CD4-positive, alpha-beta T cell (primary cell): ENCODE results near the gene TLR2. TPM values are rescaled to one million over a fixed set of nuclear protein-coding genes. Genes with fewer than 3 reads are reported as not detected.
A peak's percentile ranks its signal among the peaks of the same experiment; 100 is the strongest.

Experiments used
- ATAC-seq: fragments of 200-7000 bp; cut with Tn5 transposase; one replicate; pipeline ENCODE4 v1.10.0; 2022; ENCODE audit warnings: mild to moderate bottlenecking; ENCODE audit not compliant: poor library complexity
- CTCF ChIA-PET: fragments of 350-600 bp; sonication (Branson Sonifier 250); formaldehyde crosslinking; loops from one replicate; lab custom pipeline; 2021; ENCODE audit warnings: antibody characterized with exemption, inconsistent platforms; lab: Charles Lee
- POLR2A ChIA-PET: fragments of 350-600 bp; sonication (Branson Sonifier 250); formaldehyde crosslinking; loops from one replicate; lab custom pipeline; 2021; ENCODE audit warnings: antibody characterized with exemption, inconsistent platforms; lab: Charles Lee
- DNase-seq, 14 experiments: peaks; one replicate each; pipeline ENCODE4 v3.0.0-alpha.2; 2013 to 2020; ENCODE audit warnings: mixed read lengths in 2 of 14
- H3K27ac ChIP-seq, 2 donors: one replicate each; pipeline versions ENCODE4 v1.5.1 to v1.7.0; 2013; ENCODE audit warnings: low read length in 2 of 2, low read depth in 1 of 2, mild to moderate bottlenecking in 1 of 2
- H3K27me3 ChIP-seq, 2 experiments: 1 replicate in 1 of 2; 2 replicates in 1 of 2; pipeline versions ENCODE4 v1.6.1 to v1.7.0; 2013; ENCODE audit warnings: low read length in 2 of 2, control low read depth in 1 of 2, mild to moderate bottlenecking in 1 of 2, moderate library complexity in 1 of 2; ENCODE audit not compliant: insufficient read depth in 2 of 2, control insufficient read depth in 1 of 2
- H3K36me3 ChIP-seq: one replicate; pipeline ENCODE4 v1.6.1; 2013; ENCODE audit warnings: low read length, control low read depth; ENCODE audit not compliant: insufficient read depth
- H3K4me1 ChIP-seq: one replicate; pipeline ENCODE4 v1.6.1; 2013; ENCODE audit warnings: low read length, control low read depth; ENCODE audit not compliant: insufficient read depth
- H3K4me3 ChIP-seq: one replicate; pipeline ENCODE4 v1.5.1; 2013; ENCODE audit warnings: mild to moderate bottlenecking, low read length, moderate library complexity
- H3K9me3 ChIP-seq, 2 experiments: 1 replicate in 1 of 2; 2 replicates in 1 of 2; pipeline versions ENCODE4 v1.6.1 to v1.7.0; 2013; ENCODE audit warnings: low read length in 2 of 2, mild to moderate bottlenecking in 2 of 2, control low read depth in 1 of 2, moderate library complexity in 1 of 2; ENCODE audit not compliant: control insufficient read depth in 1 of 2, insufficient read depth in 1 of 2
- H3K27ac Mint-ChIP-seq: one replicate; pipeline ENCODE4 v1.8.0; 2020; ENCODE audit warnings: mixed read lengths
- H3K27me3 Mint-ChIP-seq: one replicate; pipeline ENCODE4 v1.8.0; 2021; ENCODE audit warnings: mixed read lengths
- H3K36me3 Mint-ChIP-seq: one replicate; pipeline ENCODE4 v1.8.0; 2021; ENCODE audit warnings: low read depth, mixed read lengths
- H3K4me1 Mint-ChIP-seq: one replicate; pipeline ENCODE4 v1.8.0; 2021; ENCODE audit warnings: low read depth, mixed read lengths
- H3K4me3 Mint-ChIP-seq: one replicate; pipeline ENCODE4 v1.8.0; 2020; ENCODE audit warnings: mild to moderate bottlenecking, mixed read lengths
- H3K9me3 Mint-ChIP-seq: one replicate; pipeline ENCODE4 v1.8.0; 2020; ENCODE audit warnings: mixed read lengths
- intact Hi-C, 2 experiments: fragments of 100-400 bp; cut with DNase I in 1 of 2; cut with micrococcal nuclease in 1 of 2; formaldehyde crosslinking; loops; one replicate each; pipeline versions ENCODE4 v1.15.1 to v1.9.0; 2023 to 2025; cut with DNase I, micrococcal nuclease
- total RNA-seq, 174 experiments: library from RNA in 2 of 174; stranded (reverse) in 2 of 174; gene quantifications; one replicate each; pipeline ENCODE4 v1.2.3 and lab custom pipeline; 2021 to 2026
- TF ChIP-seq, protein P1 (sequence below): fragments of 200-600 bp; IDR thresholded peaks from one replicate; pipeline ENCODE4 v1.8.0; 2022; ENCODE audit warnings: antibody characterized with exemption, mild to moderate bottlenecking

The TLR2 gene
- total RNA-seq, 2 experiments from 2014 or later, result 2.8 to 2.9 TPM

DNA sequence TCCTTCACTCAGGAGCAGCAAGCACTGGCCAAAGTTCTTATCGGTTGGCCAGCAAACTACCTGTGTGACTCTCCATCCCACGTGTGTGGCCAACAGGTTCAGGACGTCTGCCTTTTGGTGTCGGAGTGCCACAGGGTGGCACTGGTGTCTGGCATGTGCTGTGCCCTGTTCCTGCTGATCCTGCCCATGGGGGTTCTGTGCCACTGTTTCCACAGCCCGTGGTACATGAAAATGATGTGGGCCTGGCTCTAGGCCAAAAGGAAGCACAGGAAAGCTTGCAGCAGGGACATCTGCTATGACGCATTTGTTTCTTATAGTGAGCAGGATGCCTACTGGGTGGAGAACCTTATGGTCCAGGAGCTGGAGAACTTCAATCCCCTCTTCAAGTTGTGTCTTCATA lies 4.6 kb upstream of the TLR2 start:
- H3K27ac Mint-ChIP-seq, result no peak overlapping the region
- CTCF ChIA-PET, result no interaction called here
- no peak overlapping the region for H3K4me3 ChIP-seq

DNA sequence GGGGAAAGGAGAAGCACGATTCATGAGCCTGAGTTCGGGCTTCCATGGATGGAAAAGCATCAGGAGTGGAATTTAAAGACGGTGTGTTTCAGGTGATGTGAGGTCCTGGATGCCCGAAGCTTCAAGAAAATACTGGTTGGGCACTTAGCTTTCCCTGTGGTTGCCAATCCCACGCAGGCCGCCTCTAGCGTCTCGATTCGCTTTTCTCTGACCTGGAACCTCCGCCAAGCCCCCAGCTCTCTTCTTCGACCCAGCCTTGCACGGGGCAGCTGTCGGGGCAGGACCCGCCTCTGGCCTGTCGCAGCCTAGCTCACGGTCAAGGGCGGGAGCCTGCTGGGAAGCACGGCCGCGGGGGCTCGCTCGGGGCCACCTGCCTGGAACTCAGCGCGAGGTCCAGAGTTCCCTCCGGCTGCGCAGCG lies 308 bp upstream of the TLR2 start:
- Mint-ChIP-seq H3K36me3 (peaks cover 27% of the 10 kb centered on the region), H3K4me1 (peaks cover 17% of the 10 kb centered on the region), H3K4me3 (peak overlapping the region; percentile 88), H3K27ac (no peak overlapping the region), H3K9me3 (peaks cover 8% of the 10 kb centered on the region), H3K27me3 (peaks cover 31% of the 10 kb centered on the region)
- ChIA-PET CTCF (interaction anchor here (1.5 kb wide), 1 partner anchor 37 kb away, joined by 3 read pairs; no protein-coding TSS in a partner anchor), POLR2A (no interaction called here)
- DNase-seq (no peak), ATAC-seq (no peak)
- TF ChIP-seq, protein P1, sequence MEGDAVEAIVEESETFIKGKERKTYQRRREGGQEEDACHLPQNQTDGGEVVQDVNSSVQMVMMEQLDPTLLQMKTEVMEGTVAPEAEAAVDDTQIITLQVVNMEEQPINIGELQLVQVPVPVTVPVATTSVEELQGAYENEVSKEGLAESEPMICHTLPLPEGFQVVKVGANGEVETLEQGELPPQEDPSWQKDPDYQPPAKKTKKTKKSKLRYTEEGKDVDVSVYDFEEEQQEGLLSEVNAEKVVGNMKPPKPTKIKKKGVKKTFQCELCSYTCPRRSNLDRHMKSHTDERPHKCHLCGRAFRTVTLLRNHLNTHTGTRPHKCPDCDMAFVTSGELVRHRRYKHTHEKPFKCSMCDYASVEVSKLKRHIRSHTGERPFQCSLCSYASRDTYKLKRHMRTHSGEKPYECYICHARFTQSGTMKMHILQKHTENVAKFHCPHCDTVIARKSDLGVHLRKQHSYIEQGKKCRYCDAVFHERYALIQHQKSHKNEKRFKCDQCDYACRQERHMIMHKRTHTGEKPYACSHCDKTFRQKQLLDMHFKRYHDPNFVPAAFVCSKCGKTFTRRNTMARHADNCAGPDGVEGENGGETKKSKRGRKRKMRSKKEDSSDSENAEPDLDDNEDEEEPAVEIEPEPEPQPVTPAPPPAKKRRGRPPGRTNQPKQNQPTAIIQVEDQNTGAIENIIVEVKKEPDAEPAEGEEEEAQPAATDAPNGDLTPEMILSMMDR, result no peak
- peak overlapping the region; percentile 69 for H3K4me3 ChIP-seq
- peaks cover 8 to 12% of the 10 kb centered on the region in 2 experiments for H3K27me3 ChIP-seq
- peaks cover 7 to 14% of the 10 kb centered on the region in 2 experiments for H3K9me3 ChIP-seq
- intact Hi-C loops, result no loop called here
- H3K27ac ChIP-seq, result no peak overlapping the region
- no peaks in the 10 kb centered on the region for H3K36me3 ChIP-seq
- H3K4me1 ChIP-seq, result peaks cover 17% of the 10 kb centered on the region

More for the DNA sequence above, 4.6 kb upstream of the TLR2 start:
- Mint-ChIP-seq H3K27me3 (peaks cover 20% of the 10 kb centered on the region), H3K9me3 (peaks cover 9% of the 10 kb centered on the region), H3K36me3 (no peaks in the 10 kb centered on the region), H3K4me3 (no peak overlapping the region), H3K4me1 (peaks cover 8% of the 10 kb centered on the region)
- Histone ChIP-seq H3K4me1 (peaks cover 11% of the 10 kb centered on the region), H3K27me3 (peaks cover 6 to 8% of the 10 kb centered on the region in 2 experiments), H3K9me3 (peaks cover 5 to 22% of the 10 kb centered on the region in 2 experiments), H3K27ac (no peak overlapping the region), H3K36me3 (no peaks in the 10 kb centered on the region)
- intact Hi-C loops, result no loop called here
- TF ChIP-seq, protein P1, result no peak
- no peak for ATAC-seq
- POLR2A ChIA-PET, result no interaction called here
- peak in 1 of 14 experiments; percentile 33 for DNase-seq

DNA sequence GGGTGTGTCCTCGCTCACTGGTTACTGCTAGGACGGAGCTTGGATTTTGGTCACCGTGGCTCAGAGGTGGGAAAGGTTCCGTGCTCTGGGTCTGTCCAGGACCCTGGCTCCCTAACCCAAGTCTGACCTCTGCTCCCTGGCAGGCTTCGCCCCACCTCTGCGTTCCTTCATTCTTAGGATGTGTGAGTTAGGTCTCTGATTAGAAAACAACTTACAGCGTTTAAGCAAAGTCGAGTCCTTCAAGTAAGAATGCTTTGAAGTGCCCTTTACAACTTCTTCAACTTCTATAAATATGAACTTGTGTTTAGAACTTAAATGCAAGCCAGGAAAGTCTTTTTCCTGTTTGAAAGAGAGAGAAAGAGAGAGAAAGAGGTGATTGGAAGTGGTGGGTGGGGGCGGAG lies 891 bp downstream of the TLR2 start:
- Histone ChIP-seq H3K27ac (no peak overlapping the region), H3K4me3 (peak overlapping the region; percentile 69), H3K36me3 (no peaks in the 10 kb centered on the region), H3K4me1 (peaks cover 17% of the 10 kb centered on the region), H3K27me3 (peaks cover 8 to 12% of the 10 kb centered on the region in 2 experiments), H3K9me3 (peaks cover 7 to 20% of the 10 kb centered on the region in 2 experiments)
- Mint-ChIP-seq H3K4me3 (peak overlapping the region; percentile 89), H3K4me1 (peaks cover 17% of the 10 kb centered on the region), H3K9me3 (peaks cover 9% of the 10 kb centered on the region), H3K36me3 (peaks cover 39% of the 10 kb centered on the region), H3K27me3 (peaks cover 27% of the 10 kb centered on the region), H3K27ac (no peak overlapping the region)
- ChIA-PET CTCF (no interaction called here), POLR2A (interaction anchor here (1.2 kb wide), 1 partner anchor 217 kb away, joined by 3 read pairs; no protein-coding TSS in a partner anchor)
- ATAC-seq, result no peak
- TF ChIP-seq, protein P1, result no peak
- DNase-seq, result peak in 2 of 14 experiments; percentile 4 to 7
- intact Hi-C loops, result no loop called here
